Endothelial cell (in vitro differentiated cells): ENCODE measurements around the gene OR2T11. TPM values are rescaled to one million over a fixed set of nuclear protein-coding genes. Genes with fewer than 3 reads are reported as not detected.

Experiments used
- DNase-seq: peaks from one replicate; pipeline ENCODE4 v3.0.0; 2021; ENCODE audit warnings: low spot score
- H3K27ac Mint-ChIP-seq: one replicate; pipeline ENCODE4 v1.8.0; 2021; ENCODE audit warnings: mixed read lengths, inconsistent platforms; ENCODE audit not compliant: unreplicated experiment
- H3K27me3 Mint-ChIP-seq: one replicate; pipeline ENCODE4 v1.8.0; 2021; ENCODE audit warnings: mild to moderate bottlenecking, moderate library complexity, mixed read lengths, inconsistent platforms; ENCODE audit not compliant: unreplicated experiment
- H3K36me3 Mint-ChIP-seq: one replicate; pipeline ENCODE4 v1.8.0; 2021; ENCODE audit warnings: mild to moderate bottlenecking, low read depth, mixed read lengths, inconsistent platforms; ENCODE audit not compliant: unreplicated experiment
- H3K4me1 Mint-ChIP-seq: one replicate; pipeline ENCODE4 v1.8.0; 2021; ENCODE audit warnings: mild to moderate bottlenecking, mixed read lengths, inconsistent platforms; ENCODE audit not compliant: unreplicated experiment
- H3K4me3 Mint-ChIP-seq: one replicate; pipeline ENCODE4 v1.8.0; 2021; ENCODE audit warnings: mild to moderate bottlenecking, mixed read lengths, inconsistent platforms; ENCODE audit not compliant: unreplicated experiment
- H3K9me3 Mint-ChIP-seq: one replicate; pipeline ENCODE4 v1.8.0; 2021; ENCODE audit warnings: mixed read lengths, inconsistent platforms; ENCODE audit not compliant: unreplicated experiment
- CTCF ChIP-seq: fragments of 200-600 bp; sonication (generic); IDR thresholded peaks from one replicate; pipeline ENCODE4 v1.5.0; 2021; ENCODE audit warnings: antibody characterized with exemption; ENCODE audit not compliant: unreplicated experiment
- total RNA-seq: library from RNA; stranded (reverse); fragmentation: NEBNext Ultra II Directional; extraction: Animal tissue kit (Norgen Biotek cat#: 25700); gene quantifications from one replicate; pipeline ENCODE4 v1.2.1, GENCODE V29; 2021; ENCODE audit not compliant: unreplicated experiment

Gene OR2T11
- total RNA-seq, 1 donor from 2014 or later = not detected

DNA sequence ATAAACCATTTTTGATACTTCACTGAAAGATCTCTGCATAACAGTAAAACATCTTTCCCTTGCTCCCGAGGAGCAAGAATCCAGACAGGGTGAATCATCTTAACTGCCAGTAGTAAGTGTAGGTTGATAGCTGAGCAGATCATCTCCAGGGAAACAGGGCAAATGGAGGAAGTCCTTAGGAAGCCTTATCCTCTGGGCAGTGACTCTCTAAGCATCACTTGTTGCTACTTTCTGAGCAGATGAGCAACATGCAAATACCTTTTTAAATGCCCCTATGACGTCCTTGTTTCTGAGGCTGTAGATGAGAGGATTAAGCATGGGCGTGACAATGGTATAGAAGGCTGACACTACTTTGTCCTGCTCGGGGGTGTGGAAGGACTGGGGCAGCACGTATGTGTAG is 8.9 kb downstream of the OR2T11 start:
- no peak for DNase-seq
- Mint-ChIP-seq H3K36me3 (peaks cover 4% of the 10 kb centered on the region), H3K4me1 (no peaks in the 10 kb centered on the region), H3K27me3 (peaks cover 2% of the 10 kb centered on the region), H3K27ac (no peak overlapping the region), H3K9me3 (peaks cover 4% of the 10 kb centered on the region), H3K4me3 (no peak overlapping the region)
- TF ChIP-seq CTCF = no peak

- Mint-ChIP-seq H3K36me3 (peaks cover 4% of the 10 kb centered on the region), H3K27ac (no peak overlapping the region), H3K4me1 (no peaks in the 10 kb centered on the region), H3K9me3 (no peaks in the 10 kb centered on the region), H3K27me3 (peaks cover 2% of the 10 kb centered on the region), H3K4me3 (no peak overlapping the region)
- no peak for DNase-seq
- TF ChIP-seq CTCF = no peak
Measured at GRCh38 chr1:248625166-248625565, 9.7 kb downstream of the OR2T11 start.

DNA sequence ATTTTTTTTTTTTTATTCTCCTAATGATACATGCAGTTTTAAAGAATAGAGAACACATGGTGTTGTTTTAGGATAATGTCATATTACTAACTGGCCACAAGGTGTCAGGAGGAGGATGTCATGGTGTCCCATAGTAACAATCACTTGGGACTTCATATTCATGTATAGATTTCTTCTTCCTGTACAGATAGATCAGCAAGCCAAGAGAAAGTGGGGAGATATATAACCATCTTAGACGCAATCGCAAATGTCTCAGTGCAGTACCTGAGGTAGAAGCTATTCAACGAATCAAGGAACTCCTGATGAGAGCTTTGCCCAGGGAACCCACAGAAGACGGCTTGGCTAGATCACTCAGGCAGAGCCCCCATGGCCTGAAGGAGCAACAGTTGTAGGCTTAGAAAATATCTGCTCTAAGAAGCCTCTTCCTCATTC is 12.3 kb downstream of the OR2T11 start:
- H3K27me3 Mint-ChIP-seq = peaks cover 4% of the 10 kb centered on the region
- H3K4me1 Mint-ChIP-seq = no peaks in the 10 kb centered on the region
- DNase-seq = no peak
- peak; percentile 43 for TF ChIP-seq CTCF
- no peak overlapping the region for H3K4me3 Mint-ChIP-seq
- no peaks in the 10 kb centered on the region for H3K36me3 Mint-ChIP-seq
- H3K9me3 Mint-ChIP-seq = peaks cover 9% of the 10 kb centered on the region
- H3K27ac Mint-ChIP-seq = no peak overlapping the region

DNA sequence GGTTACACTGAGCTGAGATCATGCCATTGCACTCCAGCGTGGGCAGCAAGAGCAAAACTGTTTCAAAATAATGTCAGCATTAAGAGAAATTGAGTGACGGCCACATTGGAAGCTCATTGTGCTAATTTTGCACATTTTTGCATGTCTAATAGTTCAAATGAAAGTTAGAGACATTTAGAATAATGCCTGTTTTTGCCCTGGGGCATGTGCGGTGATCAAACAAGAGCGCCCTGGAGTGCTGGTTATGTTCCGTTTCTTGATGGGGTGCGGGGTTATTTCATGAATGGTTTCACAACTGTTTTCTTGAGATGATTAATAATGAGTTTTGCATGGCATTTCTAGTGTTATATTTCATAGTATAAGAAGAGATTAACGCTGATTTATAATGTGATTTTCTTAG is 13.1 kb downstream of the OR2T11 start:
- Mint-ChIP-seq H3K27me3 (peaks cover 4% of the 10 kb centered on the region), H3K4me3 (no peak overlapping the region), H3K36me3 (no peaks in the 10 kb centered on the region), H3K4me1 (no peaks in the 10 kb centered on the region), H3K9me3 (peaks cover 9% of the 10 kb centered on the region), H3K27ac (no peak overlapping the region)
- DNase-seq = no peak
- no peak for TF ChIP-seq CTCF

DNA sequence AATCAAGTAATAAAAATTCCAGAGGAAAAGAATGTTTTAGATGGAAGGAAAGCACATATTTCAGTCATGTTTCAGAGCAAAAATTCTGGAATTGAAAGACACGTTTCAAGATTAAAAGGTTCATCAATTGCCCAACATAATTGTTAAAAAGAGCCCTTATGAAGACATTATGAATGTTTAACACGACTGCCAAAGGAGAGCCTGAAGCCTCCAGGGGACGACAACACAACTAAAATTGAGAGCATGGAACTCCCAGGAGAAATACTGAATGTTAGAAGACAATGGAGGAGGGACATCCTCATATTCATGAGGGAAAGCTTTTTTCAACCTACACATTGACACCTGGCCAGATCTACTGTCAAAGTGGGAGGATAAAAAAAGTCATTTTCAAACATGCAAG is 16.0 kb downstream of the OR2T11 start:
- Mint-ChIP-seq H3K4me3 (no peak overlapping the region), H3K27me3 (peaks cover 4% of the 10 kb centered on the region), H3K9me3 (peaks cover 17% of the 10 kb centered on the region), H3K4me1 (no peaks in the 10 kb centered on the region), H3K27ac (no peak overlapping the region), H3K36me3 (no peaks in the 10 kb centered on the region)
- DNase-seq = no peak
- no peak for TF ChIP-seq CTCF
